Thyroid gland (tissue), 4 donors: ENCODE measurements around the gene NR3C2.

Experiments used
- CTCF ChIP-seq, 6 experiments: fragments of 200-600 bp in 3 of 6; fragments of 450-650 bp in 3 of 6; sonication (generic) in 3 of 6; IDR thresholded peaks; one replicate each; pipeline ENCODE4 v1.5.1; 2016 to 2019; ENCODE audit warnings: antibody characterized with exemption in 6 of 6, mild to moderate bottlenecking in 2 of 6, inconsistent platforms in 1 of 6, moderate library complexity in 1 of 6
- POLR2A ChIP-seq, 2 donors: fragments of 450-650 bp; IDR thresholded peaks; one replicate each; pipeline ENCODE4 v1.6.1; 2017; ENCODE audit warnings: antibody characterized with exemption in 2 of 2, mild to moderate bottlenecking in 2 of 2, moderate library complexity in 1 of 2

DNA sequence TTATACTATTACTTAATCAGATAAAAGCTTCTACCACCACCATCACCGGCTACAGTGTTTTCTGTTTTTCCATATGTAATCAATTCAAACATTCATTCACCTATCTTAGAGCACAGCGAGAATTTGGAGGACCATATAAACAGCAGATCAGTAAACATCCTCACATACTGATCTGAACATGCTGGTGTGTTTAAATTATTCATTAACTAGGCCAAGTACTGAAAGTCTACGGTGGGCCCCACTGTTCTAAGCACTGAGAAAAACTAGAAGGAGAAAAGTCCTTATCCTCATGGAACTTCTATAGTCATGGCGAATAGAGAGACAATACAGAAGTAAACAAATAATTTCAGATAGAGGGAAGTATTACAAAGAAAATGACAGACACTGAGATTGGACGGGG, 176.6 kb downstream of the NR3C2 start:
- no peak for TF ChIP-seq CTCF (IDR thresholded peaks at IDR 0.05)
- TF ChIP-seq POLR2A (IDR thresholded peaks at IDR 0.05): no peak
